ENCODE results near the gene RCAN3. TPM values are rescaled to one million over a fixed set of nuclear protein-coding genes. Genes with fewer than 3 reads are reported as not detected.

Gene RCAN3
- total and polyA plus RNA-seq, 2 of the 13 experiments (the other 11 are each of a cell fraction or from before 2014, with no cell fraction given): 12.2 to 13.3 TPM

- Histone ChIP-seq H4K20me1 (ENCODE audit: insufficient read depth, low read length) (no peaks in the 10 kb centered on the region; the same call in 1 of the 2 replicates), H3K4me1 (ENCODE audit: insufficient read depth, low read length) (peaks cover 60% of the 10 kb centered on the region), H3K9ac (ENCODE audit: insufficient read depth, low read depth, low read length) (no peak overlapping the region), H3K9me3 (ENCODE audit: low read length) (no peaks in the 10 kb centered on the region), H3K27ac (ENCODE audit: extremely low read length, insufficient read depth, low read length) (no peak overlapping the region), H3K27me3 (ENCODE audit: control insufficient read depth in 1 of 2, insufficient read depth in 2 of 2, low read length in 2 of 2) (no peaks in the 10 kb centered on the region), H2AFZ (ENCODE audit: low read length) (no peak overlapping the region), H3K36me3 (replicated peaks in 1 of 2; ENCODE audit: control insufficient read depth in 1 of 2, insufficient read depth in 2 of 2, low read length in 2 of 2) (no peaks in the 10 kb centered on the region; a peak in 1 of 5 replicates), H3K4me2 (ENCODE audit: low read depth, low read length) (no peak overlapping the region), H3K79me2 (ENCODE audit: insufficient read depth, low read length) (no peaks in the 10 kb centered on the region), H3K4me3 (replicated peaks in 1 of 3; ENCODE audit: insufficient read depth in 1 of 3, low read depth in 2 of 3, low read length in 3 of 3) (no peak overlapping the region)
- POLR2A ChIA-PET: no interaction called here
- TF ChIP-seq ZNF496 (CRISPR knock-in tag; IDR thresholded peaks at IDR 0.05; ENCODE audit: insufficient replicate concordance) (no peak), LCORL (IDR thresholded peaks at IDR 0.05) (peak; percentile 89), LCORL (CRISPR knock-in tag; IDR thresholded peaks at IDR 0.05) (no peak), CCAR2 (optimal IDR thresholded peaks at IDR 0.05; ENCODE audit: low read depth, low read length) (no peak), ZMAT3 (CRISPR knock-in tag; conservative IDR thresholded peaks at IDR 0.05) (no peak)
- intact Hi-C loops (cut with micrococcal nuclease; ENCODE audit: unreplicated experiment) (no loop called here), in situ Hi-C loops (cut with HindIII; ENCODE audit: extremely low pct_ligation_motif_present, low pct_unique_long_range_greater_than_20kb) (no loop called here)
- BruUV-seq (replicated peaks): no TSS peak
- FAIRE-seq (no peak), ATAC-seq (no peak), DNase-seq (ENCODE audit: low spot score) (no peak)
- CTCF ChIA-PET (ENCODE audit: low intra/inter-chr PET ratio, low total read pairs): no interaction called here
Observed at GRCh38 chr1:24562625-24563024, 60.0 kb downstream of the RCAN3 start.

- Histone ChIP-seq H3K4me2 (ENCODE audit: low read depth, low read length) (no peak overlapping the region), H4K20me1 (ENCODE audit: insufficient read depth, low read length) (no peaks in the 10 kb centered on the region), H3K9me3 (ENCODE audit: low read length) (no peaks in the 10 kb centered on the region), H3K27ac (ENCODE audit: extremely low read length, insufficient read depth, low read length) (no peak overlapping the region), H3K4me3 (replicated peaks in 1 of 3; ENCODE audit: insufficient read depth in 1 of 3, low read depth in 2 of 3, low read length in 3 of 3) (no peak overlapping the region), H3K36me3 (replicated peaks in 1 of 2; ENCODE audit: control insufficient read depth in 1 of 2, insufficient read depth in 2 of 2, low read length in 2 of 2) (no peaks in the 10 kb centered on the region; a peak in 1 of 5 replicates), H2AFZ (ENCODE audit: low read length) (no peak overlapping the region), H3K9ac (ENCODE audit: insufficient read depth, low read depth, low read length) (no peak overlapping the region), H3K4me1 (ENCODE audit: insufficient read depth, low read length) (peaks cover 60% of the 10 kb centered on the region), H3K79me2 (ENCODE audit: insufficient read depth, low read length) (no peaks in the 10 kb centered on the region), H3K27me3 (ENCODE audit: control insufficient read depth in 1 of 2, insufficient read depth in 2 of 2, low read length in 2 of 2) (no peaks in the 10 kb centered on the region)
- ChIA-PET POLR2A (interaction anchor here (1.1 kb wide), 1 partner anchor 23 kb away, joined by 4 read pairs; no protein-coding TSS in a partner anchor), CTCF (ENCODE audit: low intra/inter-chr PET ratio, low total read pairs) (no interaction called here)
- in situ Hi-C loops (cut with HindIII; ENCODE audit: extremely low pct_ligation_motif_present, low pct_unique_long_range_greater_than_20kb) (no loop called here), intact Hi-C loops (cut with micrococcal nuclease; ENCODE audit: unreplicated experiment) (no loop called here)
- no TSS peak for BruUV-seq (replicated peaks)
- DNase-seq (ENCODE audit: low spot score): no peak
- ATAC-seq: no peak
- FAIRE-seq: no peak
- TF ChIP-seq MAFF (IDR thresholded peaks at IDR 0.05; ENCODE audit: low read depth, low read length) (no peak), ZNF772 (CRISPR knock-in tag; IDR thresholded peaks at IDR 0.05) (no peak), ZNF468 (CRISPR knock-in tag; IDR thresholded peaks at IDR 0.05) (no peak), ZNF841 (CRISPR knock-in tag; IDR thresholded peaks at IDR 0.05; ENCODE audit: borderline replicate concordance) (no peak), ATF7 (IDR thresholded peaks at IDR 0.05) (peak; percentile 59), ATF7 (CRISPR knock-in tag; IDR thresholded peaks at IDR 0.05) (no peak), SMARCE1 (IDR thresholded peaks at IDR 0.05; ENCODE audit: borderline replicate concordance) (no peak)
- 92% methylated on average over 2 of the region's 2 CpGs for WGBS (ENCODE audit: low lambda C conversion rate)
Observed at GRCh38 chr1:24564695-24565094, 62.1 kb downstream of the RCAN3 start.

Measured in HepG2 (cell line).